Naive thymus-derived CD4-positive, alpha-beta T cell (primary cell): Measurements from ENCODE around the gene ATP2A3. TPM values are rescaled to one million over a fixed set of nuclear protein-coding genes. Genes with fewer than 3 reads are reported as not detected.

ENCODE experiments used
- ATAC-seq: fragments of 150-1000 bp; cut with Tn5 transposase; 2 replicates; pipeline ENCODE4 v1.10.0; 2021; ENCODE audit warnings: mild to moderate bottlenecking, moderate library complexity
- CTCF ChIA-PET: fragments of 350-600 bp; sonication (Branson Sonifier 250); formaldehyde crosslinking; loops from one replicate; lab custom pipeline; 2021; ENCODE audit warnings: antibody characterized with exemption; lab: Charles Lee
- POLR2A ChIA-PET: fragments of 350-600 bp; sonication (Branson Sonifier 250); formaldehyde crosslinking; loops from one replicate; lab custom pipeline; 2021; ENCODE audit warnings: antibody characterized with exemption, inconsistent platforms; lab: Charles Lee
- DNase-seq, 9 donors: peaks; one replicate each; pipeline versions ENCODE4 v3.0.0 to v3.0.0-alpha.2; 2020 to 2022; ENCODE audit warnings: mixed read lengths in 1 of 9
- H3K27ac ChIP-seq: one replicate; pipeline ENCODE4 v1.7.0; 2013; ENCODE audit warnings: mild to moderate bottlenecking, low read depth, low read length, moderate library complexity
- H3K27me3 ChIP-seq, 2 donors: one replicate each; pipeline ENCODE4 v1.7.0; 2013; ENCODE audit warnings: low read length in 2 of 2, mild to moderate bottlenecking in 2 of 2, moderate library complexity in 2 of 2; ENCODE audit not compliant: control insufficient read depth in 2 of 2, insufficient read depth in 2 of 2
- H3K36me3 ChIP-seq, 3 experiments: 1 replicate in 2 of 3; 2 replicates in 1 of 3; pipeline ENCODE4 v1.7.0; 2013; ENCODE audit warnings: low read length in 3 of 3, mild to moderate bottlenecking in 3 of 3, moderate library complexity in 1 of 3; ENCODE audit not compliant: insufficient read depth in 3 of 3, control insufficient read depth in 2 of 3
- H3K4me1 ChIP-seq, 2 donors: one replicate each; pipeline ENCODE4 v1.7.0; 2013; ENCODE audit warnings: low read length in 2 of 2, mild to moderate bottlenecking in 2 of 2, moderate library complexity in 1 of 2; ENCODE audit not compliant: control insufficient read depth in 2 of 2, insufficient read depth in 2 of 2
- H3K4me3 ChIP-seq: 2 replicates; pipeline ENCODE4 v1.7.0; 2013; ENCODE audit warnings: mild to moderate bottlenecking, low read length
- H3K9me3 ChIP-seq, 3 experiments: 1 replicate in 2 of 3; 2 replicates in 1 of 3; pipeline ENCODE4 v1.7.0; 2013; ENCODE audit warnings: low read length in 3 of 3; ENCODE audit not compliant: control insufficient read depth in 2 of 3
- H3K27ac Mint-ChIP-seq, 9 donors: one replicate each; pipeline ENCODE4 v1.8.0; 2020 to 2022; ENCODE audit warnings: mixed read lengths in 9 of 9, mild to moderate bottlenecking in 8 of 9, moderate library complexity in 5 of 9, inconsistent platforms in 2 of 9
- H3K27me3 Mint-ChIP-seq, 5 donors: one replicate each; pipeline ENCODE4 v1.8.0; 2021 to 2022; ENCODE audit warnings: mixed read lengths in 5 of 5, mild to moderate bottlenecking in 1 of 5
- H3K36me3 Mint-ChIP-seq, 5 donors: one replicate each; pipeline ENCODE4 v1.8.0; 2020 to 2022; ENCODE audit warnings: mixed read lengths in 5 of 5, mild to moderate bottlenecking in 3 of 5, inconsistent platforms in 1 of 5
- H3K4me1 Mint-ChIP-seq, 7 donors: one replicate each; pipeline ENCODE4 v1.8.0; 2020 to 2022; ENCODE audit warnings: mixed read lengths in 7 of 7, mild to moderate bottlenecking in 3 of 7, inconsistent platforms in 1 of 7
- H3K4me3 Mint-ChIP-seq, 10 donors: one replicate each; pipeline ENCODE4 v1.8.0; 2020 to 2022; ENCODE audit warnings: mild to moderate bottlenecking in 10 of 10, mixed read lengths in 10 of 10, moderate library complexity in 6 of 10, inconsistent platforms in 2 of 10
- H3K9me3 Mint-ChIP-seq, 11 donors: one replicate each; pipeline ENCODE4 v1.8.0; 2020 to 2022; ENCODE audit warnings: mixed read lengths in 11 of 11, mild to moderate bottlenecking in 4 of 11, inconsistent platforms in 1 of 11, moderate library complexity in 1 of 11
- intact Hi-C, 2 donors: fragments of 100-400 bp; cut with micrococcal nuclease; formaldehyde crosslinking; loops; one replicate each; pipeline ENCODE4 v1.15.1; 2023
- polyA plus RNA-seq, 2 donors: library from polyadenylated mRNA; unstranded; fragments of 300-500 nt; fragmentation: Illumina TruSeq; gene quantifications; one replicate each; pipeline ENCODE4 v1.2.3, GENCODE V29; 2021
- total RNA-seq, 6 experiments: library from RNA in 5 of 6; stranded (reverse) in 5 of 6; gene quantifications; 1 replicate in 5 of 6; 2 replicates in 1 of 6; pipeline ENCODE4 v1.2.3 and lab custom pipeline; 2021 to 2026

The ATP2A3 gene
- total and polyA plus RNA-seq, 7 experiments from 2014 or later: 46.6 to 260 (median 157) TPM

DNA sequence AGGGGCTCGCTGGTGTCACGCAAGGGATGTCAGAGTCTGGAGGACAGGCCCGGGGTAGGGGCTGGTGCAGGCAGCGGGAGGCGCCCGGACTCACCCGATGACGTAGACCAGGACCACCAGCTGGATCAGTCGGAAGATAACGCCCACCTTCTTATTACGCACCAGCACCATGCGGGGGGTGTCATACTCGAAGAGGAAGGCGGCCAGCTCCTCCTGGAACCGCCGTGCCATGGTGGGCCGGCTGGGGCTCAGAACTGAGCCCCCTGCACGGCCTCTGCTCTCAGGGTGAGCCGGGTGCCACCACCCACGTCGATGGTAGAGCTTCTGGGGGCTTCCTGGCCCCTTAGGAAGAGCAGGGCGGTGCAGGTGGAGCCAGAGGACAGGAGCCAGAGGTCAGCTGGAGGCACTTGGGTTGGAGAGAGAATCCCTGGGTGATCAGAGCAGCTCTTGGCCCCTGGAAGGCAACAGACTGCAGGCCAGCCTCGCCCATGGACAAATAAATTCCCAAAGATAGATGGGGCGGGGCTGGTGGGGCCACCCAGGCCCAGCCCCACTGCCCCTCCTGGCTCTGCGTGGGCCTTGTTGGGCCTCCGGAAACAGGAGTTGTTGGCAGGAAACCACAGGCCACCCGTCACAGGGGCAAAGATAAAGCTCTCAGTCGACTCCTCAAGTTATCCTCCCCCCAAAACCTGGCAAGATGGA, 48.1 kb downstream of the ATP2A3 start, which contains the start of gene P2RX1:
TSS of gene P2RX1 (minus strand) at position 471 of the 702 bp plus-strand sequence. CDS start at position 231, 240 bp downstream.
- H3K4me1 ChIP-seq: peaks cover 24 to 34% of the 10 kb centered on the region in 2 donors
- intact Hi-C loops: loop anchor here in 1 of 2 donors (2.0 kb wide), 1 partner anchor 159 kb away; no protein-coding TSS in a partner anchor
- peak; percentile 65 for ATAC-seq
- peak in 7 of 9 donors; percentile 29 to 39 (median 33) for DNase-seq
- Mint-ChIP-seq H3K27me3 (no peaks in the 10 kb centered on the region), H3K4me1 (peaks cover 25 to 53% (median 40%) of the 10 kb centered on the region in 7 donors), H3K27ac (peak within 1 kb of the TSS; percentile 30 to 87 (median 59)), H3K9me3 (no peaks in the 10 kb centered on the region), H3K4me3 (peak within 1 kb of the TSS; percentile 11 to 77 (median 48)), H3K36me3 (no peaks in the 10 kb centered on the region)
- CTCF ChIA-PET: interaction anchor here (0.6 to 1.5 kb wide), 2 partner anchors 79 to 88 kb away, joined by 3 to 4 read pairs; no protein-coding TSS in a partner anchor
- no peaks in the 10 kb centered on the region for H3K27me3 ChIP-seq
- no peak within 1 kb of the TSS for H3K4me3 ChIP-seq
- H3K27ac ChIP-seq: peak within 1 kb of the TSS; percentile 2
- no peaks in the 10 kb centered on the region for H3K9me3 ChIP-seq
- POLR2A ChIA-PET: no interaction called here
- no peaks in the 10 kb centered on the region for H3K36me3 ChIP-seq

DNA sequence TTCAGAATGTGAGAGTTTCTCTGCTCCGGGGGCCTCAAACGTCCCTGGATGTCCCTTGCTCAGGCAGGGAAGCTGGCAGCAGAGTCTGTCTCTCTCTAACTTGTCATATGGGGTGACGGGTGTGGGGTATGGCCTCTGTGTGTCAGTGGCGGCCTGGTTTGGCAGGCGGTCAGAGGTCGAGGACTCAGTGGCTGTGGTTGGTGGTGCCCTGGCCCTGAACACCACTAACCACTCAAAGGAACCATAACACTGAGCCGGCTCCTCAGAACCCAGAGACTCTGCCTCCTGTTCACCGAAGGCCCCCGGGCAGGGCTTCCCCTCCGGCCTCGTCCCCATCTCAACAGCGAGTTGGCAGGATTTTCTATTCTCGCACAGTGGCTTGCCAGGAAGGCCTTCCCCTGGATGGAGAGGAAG, 48.6 kb downstream of the ATP2A3 start:
- H3K4me1 ChIP-seq: peaks cover 27 to 35% of the 10 kb centered on the region in 2 donors
- no peak overlapping the region for H3K27ac ChIP-seq
- POLR2A ChIA-PET: no interaction called here
- H3K36me3 ChIP-seq: no peaks in the 10 kb centered on the region
- Mint-ChIP-seq H3K4me3 (peak overlapping the region in 7 of 10 donors; percentile 11 to 77 (median 51)), H3K4me1 (peaks cover 26 to 59% (median 43%) of the 10 kb centered on the region in 7 donors), H3K27ac (peak overlapping the region; percentile 30 to 87 (median 59)), H3K27me3 (no peaks in the 10 kb centered on the region), H3K9me3 (no peaks in the 10 kb centered on the region), H3K36me3 (no peaks in the 10 kb centered on the region)
- H3K27me3 ChIP-seq: no peaks in the 10 kb centered on the region
- intact Hi-C loops: loop anchor here in 1 of 2 donors (2.0 kb wide), 1 partner anchor 159 kb away; no protein-coding TSS in a partner anchor
- DNase-seq (no peak), ATAC-seq (no peak)
- no peaks in the 10 kb centered on the region for H3K9me3 ChIP-seq
- H3K4me3 ChIP-seq: no peak overlapping the region
- CTCF ChIA-PET: interaction anchor here (0.6 to 3.1 kb wide), 5 partner anchors 34 to 90 kb away, joined by 3 to 21 read pairs (median 3); no protein-coding TSS in a partner anchor

DNA sequence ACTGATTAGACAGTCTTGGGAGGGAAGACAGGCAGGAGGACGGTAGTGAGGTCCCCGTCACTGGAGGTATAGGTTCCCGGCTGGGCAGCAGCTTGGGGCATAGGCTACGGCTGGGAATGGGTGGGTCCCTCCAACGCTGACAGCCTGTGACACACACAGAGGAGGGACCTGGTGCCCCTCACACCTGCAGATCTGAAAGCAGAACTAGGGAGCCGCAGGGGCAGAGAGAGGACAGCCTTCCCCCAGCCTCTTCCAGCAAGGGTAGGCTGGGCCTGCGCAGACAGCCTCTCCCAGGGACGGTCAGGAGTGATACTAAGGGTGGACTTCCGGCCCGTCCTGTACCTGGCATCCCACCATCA, 49.9 kb downstream of the ATP2A3 start:
- Mint-ChIP-seq H3K36me3 (no peaks in the 10 kb centered on the region), H3K9me3 (no peaks in the 10 kb centered on the region), H3K4me3 (peak overlapping the region in 2 of 10 donors; percentile 23 to 77), H3K4me1 (peaks cover 26 to 64% (median 47%) of the 10 kb centered on the region in 7 donors), H3K27me3 (no peaks in the 10 kb centered on the region), H3K27ac (peak overlapping the region; percentile 31 to 86 (median 76))
- Histone ChIP-seq H3K9me3 (no peaks in the 10 kb centered on the region), H3K36me3 (no peaks in the 10 kb centered on the region), H3K27ac (no peak overlapping the region), H3K4me3 (no peak overlapping the region), H3K4me1 (peaks cover 27 to 38% of the 10 kb centered on the region in 2 donors), H3K27me3 (no peaks in the 10 kb centered on the region)
- DNase-seq (no peak), ATAC-seq (peak; percentile 22)
- ChIA-PET POLR2A (interaction anchor here (0.7 to 1.9 kb wide), 2 partner anchors 51 to 89 kb away, joined by 4 to 6 read pairs; partner anchors contain the start of gene ATP2A3), CTCF (interaction anchor here (0.6 to 3.1 kb wide), 20 partner anchors 18 to 506 kb away, joined by 3 to 21 read pairs (median 3); partner anchors contain the start of genes ATP2A3 and NCBP3)
- intact Hi-C loops: loop anchor here (1.0 to 5.0 kb wide), 3 partner anchors 48 to 161 kb away; partner anchors contain the start of gene ATP2A3 (in 1 of the 2)

DNA sequence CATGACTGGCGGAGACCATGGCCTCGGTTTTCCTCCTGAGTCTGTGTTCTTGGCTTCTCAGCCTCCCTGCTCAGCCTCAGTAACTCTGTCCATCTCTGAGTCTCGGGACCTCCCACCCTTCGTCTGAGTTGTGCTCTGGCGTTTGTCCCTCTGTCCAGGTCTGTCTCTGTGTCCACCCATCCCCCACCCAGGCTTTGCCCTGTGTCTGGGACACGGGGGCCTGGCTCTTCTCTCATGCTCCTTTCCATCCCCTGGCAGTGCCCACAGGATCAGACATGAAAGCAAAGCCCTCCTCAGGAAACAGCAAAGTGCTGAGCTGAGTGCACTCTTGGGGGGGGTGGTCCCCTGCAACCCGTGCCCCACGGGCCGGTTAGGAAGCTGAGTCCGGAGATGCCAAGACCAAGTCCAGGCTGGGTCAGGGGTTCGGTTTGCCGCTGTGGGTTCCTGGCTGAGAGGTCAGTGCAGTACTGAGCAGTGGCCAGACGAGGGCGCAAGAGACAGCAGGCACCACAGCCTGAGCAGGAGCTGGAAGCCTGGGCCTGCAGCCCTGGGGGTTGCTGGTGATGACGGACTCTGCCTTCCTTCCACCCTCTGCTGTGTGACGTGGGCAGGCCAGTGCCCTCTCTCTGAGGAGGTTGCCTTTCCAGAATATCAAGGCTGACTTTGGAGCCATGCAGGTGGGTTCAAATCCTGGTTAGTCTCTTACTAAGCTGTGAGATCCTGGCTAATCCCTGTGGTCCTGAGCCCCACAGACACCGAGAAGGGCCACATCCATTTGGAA, 50.5 kb downstream of the ATP2A3 start:
- peak; percentile 78 for ATAC-seq

DNA sequence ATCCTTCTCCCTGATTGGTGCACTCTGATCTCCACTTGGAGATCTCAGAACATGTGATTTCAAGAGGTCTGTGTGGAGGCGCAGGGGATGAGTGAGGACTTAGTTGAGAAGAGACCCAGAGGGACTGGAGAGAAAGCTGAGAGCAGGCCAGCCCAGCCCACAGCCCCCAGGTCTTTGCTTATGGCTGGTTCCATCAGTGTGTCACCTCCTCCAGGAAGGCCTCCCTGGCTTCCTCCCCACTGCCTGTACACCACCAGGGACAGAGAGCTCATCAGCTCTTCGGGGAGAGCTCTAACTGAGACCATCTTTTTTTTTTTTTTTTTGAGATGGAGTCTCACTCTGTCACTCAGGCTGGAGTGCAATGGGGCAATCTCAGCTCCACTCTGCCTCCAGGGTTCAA, 51.4 kb downstream of the ATP2A3 start:
- H3K27ac Mint-ChIP-seq: peak overlapping the region; percentile 23 to 97 (median 92)
- DNase-seq (no peak), ATAC-seq (no peak)
- Histone ChIP-seq H3K9me3 (no peaks in the 10 kb centered on the region), H3K4me1 (peaks cover 27 to 38% of the 10 kb centered on the region in 2 donors), H3K4me3 (no peak overlapping the region), H3K27me3 (no peaks in the 10 kb centered on the region), H3K36me3 (no peaks in the 10 kb centered on the region), H3K27ac (no peak overlapping the region)
- intact Hi-C loops: loop anchor here (1.0 to 5.0 kb wide), 4 partner anchors 49 to 162 kb away; partner anchors contain the start of gene ATP2A3 (in 2 of the 2)
- H3K36me3 Mint-ChIP-seq: no peaks in the 10 kb centered on the region
- peak overlapping the region in 1 of 10 donors; percentile 32 for H3K4me3 Mint-ChIP-seq
- no peaks in the 10 kb centered on the region for H3K27me3 Mint-ChIP-seq
- peaks cover 25 to 60% (median 47%) of the 10 kb centered on the region in 7 donors for H3K4me1 Mint-ChIP-seq
- ChIA-PET CTCF (interaction anchor here (0.6 to 3.1 kb wide), 14 partner anchors 11 to 165 kb away, joined by 3 to 21 read pairs (median 5); partner anchors contain the start of genes ATP2A3 and NCBP3), POLR2A (interaction anchor here (1.9 kb wide), 1 partner anchor 52 kb away, joined by 6 read pairs; the partner anchor contains the start of gene ATP2A3)
- no peaks in the 10 kb centered on the region for H3K9me3 Mint-ChIP-seq

More for the DNA sequence above, 50.5 kb downstream of the ATP2A3 start:
- H3K36me3 ChIP-seq: no peaks in the 10 kb centered on the region
- H3K9me3 ChIP-seq: no peaks in the 10 kb centered on the region
- Mint-ChIP-seq H3K36me3 (no peaks in the 10 kb centered on the region), H3K4me1 (peaks cover 26 to 64% (median 47%) of the 10 kb centered on the region in 7 donors), H3K27me3 (no peaks in the 10 kb centered on the region), H3K4me3 (peak overlapping the region in 2 of 10 donors; percentile 23 to 77), H3K27ac (peak overlapping the region; percentile 31 to 86 (median 76)), H3K9me3 (no peaks in the 10 kb centered on the region)
- DNase-seq: peak; percentile 65 to 85 (median 76)
- peaks cover 27 to 38% of the 10 kb centered on the region in 2 donors for H3K4me1 ChIP-seq
- H3K4me3 ChIP-seq: no peak overlapping the region
- H3K27ac ChIP-seq: no peak overlapping the region
- intact Hi-C loops: loop anchor here (1.0 to 5.0 kb wide), 6 partner anchors 49 to 162 kb away; partner anchors contain the start of gene ATP2A3 (in 2 of the 2)
- ChIA-PET POLR2A (interaction anchor here (0.7 to 1.9 kb wide), 2 partner anchors 51 to 90 kb away, joined by 4 to 6 read pairs; partner anchors contain the start of gene ATP2A3), CTCF (interaction anchor here (0.6 to 3.1 kb wide), 24 partner anchors 12 to 507 kb away, joined by 3 to 21 read pairs (median 3); partner anchors contain the start of genes ATP2A3 and NCBP3)
- H3K27me3 ChIP-seq: no peaks in the 10 kb centered on the region
